Heart left ventricle (tissue), 16 donors: Measurements from ENCODE around the gene ITGA6. TPM values are rescaled to one million over a fixed set of nuclear protein-coding genes. Genes with fewer than 3 reads are reported as not detected.

Experiments used
- ATAC-seq, 4 donors: fragments of 200-7000 bp; cut with Tn5 transposase; one replicate each; pipeline ENCODE4 v1.9.1; 2020 to 2022; ENCODE audit warnings: moderate library complexity in 4 of 4, mild to moderate bottlenecking in 3 of 4, moderate number of reproducible peaks in 1 of 4
- DNase-seq, 5 donors: peaks; one replicate each; pipeline ENCODE4 v3.0.0-alpha.2; 2020
- H3K27ac ChIP-seq, 12 donors: fragments of 200-600 bp; sonication (generic) in 4 of 12; one replicate each; pipeline versions ENCODE4 v1.5.0 to v1.8.0; 2016 to 2022; ENCODE audit warnings: mild to moderate bottlenecking in 2 of 12
- H3K27me3 ChIP-seq, 9 donors: fragments of 200-600 bp; sonication (generic) in 2 of 9; one replicate each; pipeline versions ENCODE4 v1.5.1 to v1.8.0; 2016 to 2022; ENCODE audit warnings: mild to moderate bottlenecking in 3 of 9
- H3K36me3 ChIP-seq, 9 donors: fragments of 200-600 bp; sonication (generic) in 2 of 9; one replicate each; pipeline versions ENCODE4 v1.5.0 to v1.8.0; 2018 to 2022; ENCODE audit warnings: mild to moderate bottlenecking in 2 of 9
- H3K4me1 ChIP-seq, 12 donors: fragments of 200-600 bp; sonication (generic) in 4 of 12; one replicate each; pipeline versions ENCODE4 v1.5.0 to v1.8.0; 2016 to 2022; ENCODE audit warnings: mild to moderate bottlenecking in 3 of 12
- H3K4me3 ChIP-seq, 12 donors: fragments of 200-600 bp; sonication (generic) in 4 of 12; one replicate each; pipeline versions ENCODE4 v1.5.0 to v1.8.0; 2017 to 2022; ENCODE audit warnings: mild to moderate bottlenecking in 9 of 12, moderate library complexity in 4 of 12
- H3K9me3 ChIP-seq, 12 donors: fragments of 200-600 bp; sonication (generic) in 4 of 12; one replicate each; pipeline versions ENCODE4 v1.5.0 to v1.8.0; 2016 to 2022; ENCODE audit warnings: mild to moderate bottlenecking in 1 of 12
- CTCF ChIP-seq, 12 donors: fragments of 200-600 bp; sonication (generic) in 4 of 12; IDR thresholded peaks; one replicate each; pipeline versions ENCODE4 v1.5.0 to v1.8.0; 2018 to 2022; ENCODE audit warnings: antibody characterized with exemption in 12 of 12, mild to moderate bottlenecking in 5 of 12
- POLR2A ChIP-seq, 2 donors: fragments of 450-650 bp; IDR thresholded peaks; one replicate each; pipeline ENCODE4 v1.6.1; 2017; ENCODE audit warnings: antibody characterized with exemption in 2 of 2, mild to moderate bottlenecking in 2 of 2, moderate library complexity in 2 of 2
- WGBS, 4 donors: extraction: QIAGEN DNeasy Blood & Tissue Kit in 2 of 4; methylation state at CpG; one replicate each; pipeline versions ENCODE4 v1.1.5 to v1.1.7; 2013 to 2018; 5-methylcytosine and 5-hydroxymethylcytosine counted together
- intact Hi-C, 10 donors: fragments of 100-400 bp; cut with DNase I; formaldehyde crosslinking; loops; one replicate each; pipeline versions ENCODE4 v1.11.1 to v1.14.2; 2022
- polyA plus RNA-seq, 2 donors: library from polyadenylated mRNA; stranded (reverse); fragments of 200-250 nt; gene quantifications; one replicate each; pipeline ENCODE4 v1.2.3, GENCODE V29; 2013
- total RNA-seq, 9 donors: library from RNA; depleted of rRNA in 2 of 9; stranded (reverse); fragments of >200 nt in 2 of 9; fragmentation: NEBNext Ultra II Directional in 3 of 9; extraction: Animal tissue kit (Norgen Biotek cat#: 25700) in 3 of 9; gene quantifications; one replicate each; pipeline versions ENCODE4 v1.1.0 to v1.2.4, GENCODE V29; 2016 to 2023
- donor health status: ischemic (EF 13 %, LVEDD 7.1; RV severe dilation, severe dysfunction).
- donor health status: healthy with polysubstance abuse.
- donor health status: DM: no; HTN: yes; CAD: no.
- donor health status: DM: no; HTN: no; CAD: no.
- donor health status: ischemic (EF 25% LVEDD 6.9; RV normal size, moderate dysfunction).
- donor health status: ischemic (EF 25% LVEDD 5.7; RV mildly dilated, moderate dysfunction).
- donor health status: healthy.
- donor health status: DM: yes; HTN: yes; CAD: no.
- donor health status: ischemic (EF 35%, LVEDD 5.7; RV mildly dilated, moderate dysfunction).
- donor health status: nonischemic (EF 11% LVEDD 7.7; RV severe dilation, severe dysfunction).
- donor health status: DM: yes; HTN: yes; CAD: no.
- donor health status: PGD.
- donor health status: ischemic (EF 29% LVEDD 5.4; RV normal size, mild dysfunction).
- donor health status: nonischemic (EF 23%, LVEDD 6.1; RV moderate dilation, normal function).

ITGA6 gene
- total and polyA plus RNA-seq, 11 donors = 11.8 to 84.8 (median 50.6) TPM

GRCh38 chr2:172513524-172513900 is 86.1 kb downstream of the ITGA6 start:
- no peak for DNase-seq
- H3K27me3 ChIP-seq = no peaks in the 10 kb centered on the region
- H3K9me3 ChIP-seq = peaks cover 0 to 39% (median 20%) of the 10 kb centered on the region in 12 donors
- ATAC-seq = no peak
- peaks cover 0 to 4% (median 0%) of the 10 kb centered on the region in 9 donors for H3K36me3 ChIP-seq
- WGBS, 4 donors = 90 to 97% (median 95%) methylated on average over 6 of the region's 6 CpGs
- TF ChIP-seq CTCF (IDR thresholded peaks at IDR 0.05) = no peak
- TF ChIP-seq POLR2A (IDR thresholded peaks at IDR 0.05) = no peak
- H3K27ac ChIP-seq = no peak overlapping the region
- H3K4me1 ChIP-seq = no peaks in the 10 kb centered on the region
- no peak overlapping the region for H3K4me3 ChIP-seq
- intact Hi-C loops = no loop called here

GRCh38 chr2:172513935-172514586 is 86.7 kb downstream of the ITGA6 start:
- Histone ChIP-seq H3K27ac (no peak overlapping the region), H3K4me1 (no peaks in the 10 kb centered on the region), H3K9me3 (peaks cover 0 to 40% (median 20%) of the 10 kb centered on the region in 12 donors), H3K4me3 (no peak overlapping the region), H3K36me3 (no peaks in the 10 kb centered on the region), H3K27me3 (no peaks in the 10 kb centered on the region)
- intact Hi-C loops = no loop called here
- TF ChIP-seq POLR2A (IDR thresholded peaks at IDR 0.05) (no peak), CTCF (IDR thresholded peaks at IDR 0.05) (no peak)
- ATAC-seq (peak in 2 of 4 donors; percentile 39 to 65), DNase-seq (peak in 1 of 5 donors; percentile 37)
- WGBS, 4 donors = 63 to 83% (median 78%) methylated on average over 15 of the region's 15 CpGs

DNA sequence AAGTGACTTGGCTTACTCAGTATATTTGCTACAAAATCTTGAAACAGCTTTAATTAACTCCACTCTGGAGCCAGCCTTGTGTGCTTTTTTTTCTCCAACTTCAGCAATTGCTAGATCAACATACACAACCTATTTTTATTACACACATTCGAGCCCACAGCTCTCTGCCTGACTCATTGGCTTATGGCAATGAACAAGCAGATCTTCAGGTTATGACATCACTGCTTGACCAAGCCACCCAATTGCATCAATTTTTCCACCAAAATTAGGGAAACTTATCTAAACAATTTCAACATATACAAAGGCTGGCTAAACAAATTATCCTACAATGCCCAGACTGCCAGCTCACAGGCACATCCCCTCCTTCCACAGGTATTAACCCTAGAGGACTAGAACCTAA is 88.9 kb downstream of the ITGA6 start:
- Histone ChIP-seq H3K36me3 (no peaks in the 10 kb centered on the region), H3K27ac (no peak overlapping the region), H3K4me3 (no peak overlapping the region), H3K9me3 (peaks cover 0 to 49% (median 20%) of the 10 kb centered on the region in 12 donors), H3K4me1 (no peaks in the 10 kb centered on the region), H3K27me3 (no peaks in the 10 kb centered on the region)
- ATAC-seq (no peak), DNase-seq (no peak)
- WGBS, 4 donors = 52 to 67% (median 59%) methylated on average over 1 of the region's 1 CpG
- TF ChIP-seq POLR2A (IDR thresholded peaks at IDR 0.05) = no peak
- TF ChIP-seq CTCF (IDR thresholded peaks at IDR 0.05) = no peak
- intact Hi-C loops = no loop called here

GRCh38 chr2:172518995-172519394 is 91.6 kb downstream of the ITGA6 start:
- Histone ChIP-seq H3K9me3 (peaks cover 0 to 22% (median under 1%) of the 10 kb centered on the region in 12 donors), H3K27me3 (no peaks in the 10 kb centered on the region), H3K4me3 (no peak overlapping the region), H3K36me3 (no peaks in the 10 kb centered on the region), H3K4me1 (no peaks in the 10 kb centered on the region), H3K27ac (no peak overlapping the region)
- intact Hi-C loops = no loop called here
- ATAC-seq = no peak
- DNase-seq = no peak
- no peak for TF ChIP-seq CTCF (IDR thresholded peaks at IDR 0.05)
- no peak for TF ChIP-seq POLR2A (IDR thresholded peaks at IDR 0.05)
